Inflammatory macrophage treated with lipopolysaccharide for 4 hours (primary cell): ENCODE data around the gene ZCCHC14.
"Not testable (repeated sequence)": the region's sequence is repeated elsewhere in the genome, so short reads cannot be mapped to it uniquely, and the experiment has no call there.

ENCODE experiments used
- DNase-seq: peaks from one replicate; pipeline ENCODE4 v3.0.0-alpha.2; 2020

ZCCHC14 gene

DNA sequence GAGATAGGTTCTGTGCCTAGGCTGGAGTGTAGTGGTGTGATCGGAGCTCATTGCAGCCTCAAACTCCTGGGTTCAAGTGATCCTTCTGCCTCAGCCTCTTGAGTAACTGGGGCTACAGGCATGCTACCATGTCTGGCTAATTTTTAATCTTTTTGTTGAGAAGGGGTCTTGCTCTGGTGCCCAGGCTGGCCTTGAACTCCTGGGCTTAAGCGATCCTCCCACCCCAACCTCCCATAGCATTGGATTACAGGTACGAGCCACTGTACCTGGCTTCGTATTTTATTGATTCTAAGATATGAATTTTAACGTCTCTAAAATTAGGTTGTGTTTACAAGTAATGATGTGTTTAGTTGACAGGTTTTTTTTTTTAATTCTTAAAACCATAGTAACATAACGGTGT is 30.8 kb upstream of the ZCCHC14 start:
- DNase-seq = not testable (repeated sequence)

DNA sequence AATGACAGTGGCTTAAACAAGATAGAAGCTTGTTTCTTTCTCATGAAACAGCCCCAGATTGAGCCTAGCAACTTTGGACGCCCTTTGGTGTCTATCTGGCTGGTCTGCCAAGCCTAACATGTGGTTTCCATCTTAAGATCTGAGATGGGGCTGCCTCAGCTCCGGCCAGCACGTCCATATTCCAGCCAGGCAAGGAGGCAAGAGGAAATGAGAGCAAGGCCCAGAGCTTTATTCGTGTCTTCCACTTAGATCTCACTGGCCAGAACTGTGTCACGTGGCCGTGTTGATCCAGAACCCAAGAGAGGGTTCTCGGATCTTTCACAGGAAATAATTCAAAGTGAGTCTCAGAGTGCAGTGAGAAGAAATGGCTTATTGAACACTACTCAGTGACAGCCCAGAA is 28.9 kb upstream of the ZCCHC14 start:
- not testable (repeated sequence) for DNase-seq

DNA sequence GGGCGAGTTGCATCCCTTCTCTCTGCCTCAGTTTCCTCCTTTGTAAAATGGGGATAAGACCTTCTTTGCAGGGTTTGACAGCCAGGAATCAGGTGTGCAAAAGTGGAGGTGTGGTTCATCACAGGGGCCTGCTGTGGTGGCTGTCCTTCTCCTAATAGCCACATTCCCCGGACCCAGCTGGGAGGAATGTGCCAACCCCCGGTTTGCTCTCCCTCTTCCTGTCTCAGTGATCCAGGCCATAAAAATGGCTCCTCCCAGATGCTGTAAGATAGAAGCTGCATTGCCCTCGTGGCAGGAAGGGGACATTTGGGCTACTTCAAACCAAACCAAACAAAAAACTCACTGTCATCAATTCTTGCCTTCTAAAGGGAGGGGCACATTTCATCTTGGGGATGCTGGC is 26.3 kb upstream of the ZCCHC14 start:
- not testable (repeated sequence) for DNase-seq

- not testable (repeated sequence) for DNase-seq
Observed at GRCh38 chr16:87518430-87519051, 25.7 kb upstream of the ZCCHC14 start.

GRCh38 chr16:87517610-87518429 is 25.0 kb upstream of the ZCCHC14 start:
- DNase-seq = peak; percentile 19

DNA sequence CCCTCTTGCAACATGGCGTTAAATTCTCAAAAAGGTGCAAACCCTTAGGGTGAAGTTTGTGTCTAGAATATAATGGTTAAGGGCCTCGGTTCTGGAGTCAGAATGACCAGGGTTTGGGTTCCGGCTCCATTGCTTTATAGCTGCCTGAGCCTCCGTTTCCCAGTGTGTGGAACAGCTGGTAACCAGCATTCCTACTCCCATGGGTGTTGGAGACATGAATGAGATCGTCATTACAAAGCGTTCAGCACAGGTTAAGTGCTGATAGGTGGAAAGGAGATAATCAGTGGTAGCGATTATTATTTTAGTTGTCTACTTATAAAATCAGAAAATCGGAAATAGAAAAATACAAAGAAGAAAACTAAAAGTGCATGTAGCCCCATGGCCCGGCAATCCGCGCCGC is 23.5 kb upstream of the ZCCHC14 start:
- DNase-seq = no peak

GRCh38 chr16:87515475-87516330 is 22.9 kb upstream of the ZCCHC14 start:
- no peak for DNase-seq

GRCh38 chr16:87509778-87510177 is 17.0 kb upstream of the ZCCHC14 start:
- DNase-seq = not testable (repeated sequence)

- peak; percentile 38 for DNase-seq
Observed at GRCh38 chr16:87507351-87508069, 14.7 kb upstream of the ZCCHC14 start.

GRCh38 chr16:87506423-87507350 is 13.9 kb upstream of the ZCCHC14 start:
- DNase-seq = no peak

- no peak for DNase-seq
Observed at GRCh38 chr16:87505834-87506233, 13.0 kb upstream of the ZCCHC14 start.

- DNase-seq = peak; percentile 19
Observed at GRCh38 chr16:87503232-87503937, 10.6 kb upstream of the ZCCHC14 start.

- no peak for DNase-seq
Observed at GRCh38 chr16:87502308-87502969, 9.6 kb upstream of the ZCCHC14 start.

GRCh38 chr16:87501117-87501516 is 8.3 kb upstream of the ZCCHC14 start:
- DNase-seq = no peak

- DNase-seq = no peak
Observed at GRCh38 chr16:87499189-87499486, 6.3 kb upstream of the ZCCHC14 start.

GRCh38 chr16:87498324-87499188 is 5.7 kb upstream of the ZCCHC14 start:
- DNase-seq = no peak

DNA sequence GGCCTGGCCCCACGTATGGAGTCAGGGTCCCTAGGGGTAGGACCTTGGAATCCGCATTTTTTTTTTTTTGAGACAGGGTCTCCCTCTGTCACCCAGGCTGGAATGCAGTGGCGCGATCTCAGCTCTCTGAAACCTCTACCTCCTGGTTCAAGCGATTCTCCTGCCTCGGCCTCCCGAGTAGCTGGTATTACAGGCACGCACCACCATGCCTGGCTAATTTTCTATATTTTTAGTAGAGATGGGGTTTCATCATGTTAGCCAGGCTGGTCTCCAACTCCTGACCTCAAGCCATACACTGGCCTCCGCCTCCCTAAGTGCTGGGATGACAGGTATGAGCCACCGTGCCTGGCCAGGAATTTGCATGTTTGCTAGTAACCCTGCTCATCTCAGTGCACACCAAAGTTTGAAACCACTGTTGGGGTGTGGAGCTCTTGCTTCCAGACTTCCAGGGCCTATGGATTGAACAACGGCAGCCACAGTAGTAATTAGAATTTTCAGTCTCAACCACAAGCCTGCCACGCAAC is 5.0 kb upstream of the ZCCHC14 start:
- DNase-seq = not testable (repeated sequence)

DNA sequence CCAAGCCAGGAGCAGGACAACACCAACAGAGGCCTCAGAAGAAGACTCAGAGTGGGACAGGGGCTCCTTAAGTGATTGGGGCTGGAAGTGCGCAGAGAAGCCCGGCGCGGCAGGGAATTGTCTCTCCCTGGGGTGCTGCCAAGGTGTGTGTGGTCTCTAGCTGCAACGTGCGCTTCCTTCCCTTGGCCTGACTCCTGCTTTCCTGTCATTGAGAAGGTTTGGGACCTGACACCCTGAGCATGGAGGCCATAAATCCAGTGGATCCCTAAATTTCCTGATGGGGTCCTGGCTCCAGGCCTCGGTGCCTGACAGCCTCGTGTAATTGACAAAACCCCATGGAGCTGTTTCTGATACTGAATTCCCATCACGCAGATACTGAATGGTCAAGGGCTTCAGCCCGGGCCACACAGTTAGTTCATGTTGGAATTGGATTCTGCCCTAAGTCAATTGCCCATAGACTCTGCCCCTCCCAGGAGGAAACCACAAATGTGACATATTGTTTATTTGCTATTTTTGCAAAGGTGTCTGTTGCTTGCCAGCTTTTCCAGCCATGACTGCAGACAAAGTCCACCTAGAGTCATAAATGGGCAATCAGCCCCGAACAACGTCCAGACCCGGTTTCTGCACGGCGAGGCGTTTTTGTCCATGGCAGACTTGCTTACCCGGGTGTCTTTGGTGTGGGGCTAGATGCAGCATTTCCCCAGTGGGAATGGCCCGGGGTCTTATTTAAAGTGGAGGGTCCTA is 4.4 kb upstream of the ZCCHC14 start:
- DNase-seq = not testable (repeated sequence)

GRCh38 chr16:87496447-87496801 is 3.6 kb upstream of the ZCCHC14 start:
- peak; percentile 85 for DNase-seq
